Measurements from ENCODE around the gene GABPB1. TPM values are rescaled to one million over a fixed set of nuclear protein-coding genes. Genes with fewer than 3 reads are reported as not detected.

GABPB1 gene
- total RNA-seq, 1 donor from 2014 or later, result 12.0 TPM

GRCh38 chr15:50295966-50296365 lies 59.0 kb downstream of the GABPB1 start:
- no peak for DNase-seq (ENCODE audit: low spot score)
- intact Hi-C loops (cut with DNase I), result no loop called here

- no peak for DNase-seq (ENCODE audit: low spot score)
- intact Hi-C loops (cut with DNase I), result no loop called here
These were observed 65.2 kb downstream of the GABPB1 start for GRCh38 chr15:50289749-50290148.

- intact Hi-C loops (cut with DNase I), result no loop called here
These were observed 67.5 kb downstream of the GABPB1 start for GRCh38 chr15:50287324-50288116.

GRCh38 chr15:50281427-50281826 lies 73.6 kb downstream of the GABPB1 start:
- intact Hi-C loops (cut with DNase I), result no loop called here
- DNase-seq (ENCODE audit: low spot score), result no peak

More at GRCh38 chr15:50287324-50288116, 67.5 kb downstream of the GABPB1 start:
- no peak for DNase-seq (ENCODE audit: low spot score)

GRCh38 chr15:50280271-50280670 lies 74.7 kb downstream of the GABPB1 start:
- DNase-seq (ENCODE audit: low spot score), result no peak
- intact Hi-C loops (cut with DNase I), result no loop called here

GRCh38 chr15:50278496-50278895 lies 76.5 kb downstream of the GABPB1 start:
- intact Hi-C loops (cut with DNase I), result no loop called here
- DNase-seq (ENCODE audit: low spot score), result no peak

GRCh38 chr15:50277370-50277769 lies 77.6 kb downstream of the GABPB1 start:
- intact Hi-C loops (cut with DNase I), result no loop called here
- no peak for DNase-seq (ENCODE audit: low spot score)

GRCh38 chr15:50275908-50276307 lies 79.1 kb downstream of the GABPB1 start:
- no peak for DNase-seq (ENCODE audit: low spot score)
- intact Hi-C loops (cut with DNase I), result no loop called here

GRCh38 chr15:50275091-50275490 lies 79.9 kb downstream of the GABPB1 start:
- intact Hi-C loops (cut with DNase I), result no loop called here
- no peak for DNase-seq (ENCODE audit: low spot score)

GRCh38 chr15:50267577-50267976 lies 87.4 kb downstream of the GABPB1 start:
- DNase-seq (ENCODE audit: low spot score), result no peak
- intact Hi-C loops (cut with DNase I), result no loop called here

- intact Hi-C loops (cut with DNase I), result no loop called here
- DNase-seq (ENCODE audit: low spot score), result no peak
These were observed 89.4 kb downstream of the GABPB1 start, which contains the start of gene HDC for GRCh38 chr15:50265620-50266019. TSS of gene HDC (minus strand) at chr15:50265726. CDS start at chr15:50265623, 103 bp downstream.

- intact Hi-C loops (cut with DNase I), result no loop called here
- DNase-seq (ENCODE audit: low spot score), result no peak
These were observed 92.5 kb downstream of the GABPB1 start for GRCh38 chr15:50262533-50262932.

- intact Hi-C loops (cut with DNase I), result no loop called here
- DNase-seq (ENCODE audit: low spot score), result no peak
These were observed 93.0 kb downstream of the GABPB1 start for GRCh38 chr15:50261981-50262380.

GRCh38 chr15:50260969-50261496 lies 94.0 kb downstream of the GABPB1 start:
- DNase-seq (ENCODE audit: low spot score), result no peak
- intact Hi-C loops (cut with DNase I), result no loop called here

GRCh38 chr15:50259276-50259675 lies 95.7 kb downstream of the GABPB1 start:
- intact Hi-C loops (cut with DNase I), result no loop called here
- DNase-seq (ENCODE audit: low spot score), result no peak

GRCh38 chr15:50257924-50258323 lies 97.1 kb downstream of the GABPB1 start:
- no peak for DNase-seq (ENCODE audit: low spot score)
- intact Hi-C loops (cut with DNase I), result no loop called here

- DNase-seq (ENCODE audit: low spot score), result no peak
- intact Hi-C loops (cut with DNase I), result no loop called here
These were observed 97.7 kb downstream of the GABPB1 start for GRCh38 chr15:50257332-50257731.

- intact Hi-C loops (cut with DNase I), result no loop called here
- DNase-seq (ENCODE audit: low spot score), result no peak
These were observed 98.6 kb downstream of the GABPB1 start for GRCh38 chr15:50256188-50257041.

- intact Hi-C loops (cut with DNase I), result no loop called here
- no peak for DNase-seq (ENCODE audit: low spot score)
These were observed 102.4 kb downstream of the GABPB1 start for GRCh38 chr15:50252556-50252955.

- no peak for DNase-seq (ENCODE audit: low spot score)
- intact Hi-C loops (cut with DNase I), result no loop called here
These were observed 103.3 kb downstream of the GABPB1 start for GRCh38 chr15:50251638-50252182.
